OCI-M1 (cell line): ENCODE measurements around the gene CXCL12.
A peak's percentile ranks its signal among the peaks of the same experiment; 100 is the strongest.

Source experiments
- DNase-seq: peaks from one replicate; lab custom pipeline; 2025; lab: John Stamatoyannopoulos, UW

The CXCL12 gene

DNA sequence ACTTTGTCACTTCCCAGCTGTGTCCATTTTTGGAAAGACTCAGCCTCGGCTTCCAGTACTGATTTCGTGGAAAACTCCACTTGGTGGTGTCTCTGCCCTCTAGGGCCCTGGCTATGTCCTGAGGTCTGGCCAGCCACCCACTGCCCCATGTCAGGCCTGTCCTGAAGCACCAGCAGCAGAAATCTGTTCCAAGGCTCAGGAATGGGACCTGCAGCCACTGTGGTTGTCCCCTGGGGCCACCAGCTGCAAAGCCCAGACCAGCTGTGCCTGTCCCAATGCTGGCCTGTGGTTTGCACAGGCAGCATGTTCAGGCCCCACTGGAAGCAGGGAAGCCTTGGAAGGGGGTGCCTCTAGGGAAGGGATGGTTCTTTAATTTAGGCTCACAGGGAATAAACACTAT is 21.2 kb downstream of the CXCL12 start:
- no peak for DNase-seq

GRCh38 chr10:44362866-44363711 is 21.8 kb downstream of the CXCL12 start:
- DNase-seq: no peak

GRCh38 chr10:44361109-44361508 is 23.8 kb downstream of the CXCL12 start:
- no peak for DNase-seq

GRCh38 chr10:44358080-44358771 is 26.7 kb downstream of the CXCL12 start:
- DNase-seq: no peak

DNA sequence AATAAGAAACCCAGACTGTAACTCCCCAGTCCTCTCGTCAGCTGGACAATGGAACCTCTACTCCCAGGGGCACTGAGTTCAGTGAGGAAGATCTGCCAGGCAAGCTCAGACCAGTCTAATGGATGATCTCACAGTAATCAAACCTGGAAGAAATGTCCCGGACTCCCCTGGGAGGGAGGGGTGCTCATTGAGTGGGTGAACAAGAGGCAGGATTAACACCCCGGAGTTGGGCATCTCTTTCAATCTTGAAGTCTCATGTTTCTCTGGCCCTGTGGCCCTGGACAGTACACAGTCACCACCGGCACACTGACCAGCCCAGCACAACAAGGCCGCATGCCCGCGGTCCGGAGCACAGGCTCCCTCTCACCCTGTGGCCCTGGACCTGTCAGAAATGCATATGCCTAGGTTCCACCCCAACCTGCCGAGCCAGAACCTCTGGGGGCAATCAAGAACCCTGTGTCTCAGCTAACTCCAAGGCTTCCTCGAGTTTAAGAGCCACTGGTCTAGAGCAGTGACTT is 27.8 kb downstream of the CXCL12 start:
- no peak for DNase-seq

- DNase-seq: no peak
These were observed 28.5 kb downstream of the CXCL12 start for GRCh38 chr10:44356139-44357022.

- DNase-seq: no peak
These were observed 29.3 kb downstream of the CXCL12 start for GRCh38 chr10:44355630-44356029.

DNA sequence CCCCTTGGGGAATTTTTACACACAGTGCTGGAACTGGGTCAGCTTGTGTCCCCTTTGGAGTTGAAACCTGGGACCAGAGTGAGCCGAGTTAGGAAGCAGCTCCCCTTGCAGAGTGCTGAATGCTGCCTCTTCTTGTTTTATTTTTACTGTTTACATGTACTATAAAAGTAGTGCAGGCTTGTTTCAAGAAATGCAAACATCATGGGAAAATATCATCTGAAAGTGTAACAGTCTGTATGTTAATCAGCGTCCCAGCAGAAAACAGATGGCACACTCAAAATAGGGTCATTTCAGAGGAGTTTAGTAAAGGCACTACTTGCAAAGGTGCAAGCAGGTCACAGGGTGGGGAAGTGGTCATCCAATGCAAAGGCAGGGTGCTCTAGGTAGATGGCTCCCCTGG is 30.1 kb downstream of the CXCL12 start:
- no peak for DNase-seq

DNA sequence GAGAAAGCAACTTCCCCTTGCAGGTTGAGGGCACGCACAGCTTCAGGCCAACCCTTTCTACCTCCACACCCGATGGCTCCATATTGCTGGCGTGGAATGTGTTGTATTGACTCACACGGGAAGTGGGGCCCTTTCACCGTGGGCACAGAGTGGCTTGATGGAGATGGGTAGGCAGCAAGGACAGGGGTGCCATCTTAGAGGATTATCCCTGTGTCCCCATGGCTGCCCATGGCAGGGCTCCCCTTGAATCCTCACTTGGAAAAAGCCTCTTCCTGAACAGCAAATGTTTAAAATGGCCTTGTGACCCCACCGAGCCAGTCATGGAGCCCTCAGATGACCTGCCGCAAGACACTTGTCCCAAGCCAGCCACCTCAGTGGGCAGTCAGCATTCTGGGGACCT is 31.2 kb downstream of the CXCL12 start:
- no peak for DNase-seq

DNA sequence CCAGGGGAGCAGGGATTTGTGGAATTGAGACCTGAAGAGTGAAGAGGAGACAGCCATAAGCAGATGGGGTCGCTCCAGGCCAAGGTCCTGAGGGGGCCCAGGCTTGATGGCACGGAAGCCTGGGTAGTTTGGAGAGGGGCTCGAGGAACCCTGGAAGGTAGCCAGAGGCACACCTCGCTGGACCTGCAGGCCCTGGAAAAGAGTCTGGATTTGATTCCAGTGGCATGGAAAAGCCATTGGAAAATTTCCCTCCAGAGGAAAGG is 31.8 kb downstream of the CXCL12 start:
- DNase-seq: no peak

DNA sequence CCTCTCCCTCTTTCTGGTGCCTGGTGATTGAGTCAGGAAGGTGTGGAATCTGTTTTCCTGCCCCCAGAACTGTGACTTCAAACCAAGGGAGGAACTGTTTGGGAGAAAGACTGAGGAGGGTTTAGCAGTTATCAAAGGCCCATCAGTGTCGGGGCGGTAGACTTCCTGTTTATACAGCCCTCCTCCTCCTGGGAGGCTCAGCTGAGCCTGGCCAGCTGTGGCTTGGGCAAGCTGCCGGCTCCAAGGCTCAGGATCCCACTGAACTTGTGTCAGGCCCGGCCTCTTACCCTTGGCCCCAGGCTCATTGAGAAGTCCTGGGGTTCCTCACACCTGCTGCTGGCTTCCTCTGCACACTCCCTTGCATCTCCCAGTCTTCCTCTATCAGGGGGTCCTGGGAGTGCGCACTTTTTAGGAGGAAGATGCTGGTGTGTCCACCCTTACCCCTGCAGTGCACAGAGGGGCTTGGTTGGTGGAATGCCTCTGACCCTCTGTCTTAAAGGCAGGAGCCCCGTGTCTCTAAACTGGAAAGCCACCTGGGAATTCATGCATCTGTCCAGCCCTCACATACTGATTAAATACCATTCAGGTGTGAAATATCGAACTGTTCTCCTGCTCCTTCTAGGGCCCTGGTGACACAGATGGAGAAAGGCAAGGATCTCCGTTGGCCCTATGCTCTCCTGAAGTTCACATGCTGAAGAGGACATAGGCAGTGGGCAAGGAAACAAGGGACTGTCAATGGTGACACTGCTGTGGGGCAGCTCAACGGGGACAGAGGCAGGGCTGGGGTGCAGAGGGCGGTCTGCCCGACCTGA is 32.4 kb downstream of the CXCL12 start:
- peak; percentile 30 for DNase-seq

- no peak for DNase-seq
These were observed 36.4 kb downstream of the CXCL12 start for GRCh38 chr10:44348496-44348895.

DNA sequence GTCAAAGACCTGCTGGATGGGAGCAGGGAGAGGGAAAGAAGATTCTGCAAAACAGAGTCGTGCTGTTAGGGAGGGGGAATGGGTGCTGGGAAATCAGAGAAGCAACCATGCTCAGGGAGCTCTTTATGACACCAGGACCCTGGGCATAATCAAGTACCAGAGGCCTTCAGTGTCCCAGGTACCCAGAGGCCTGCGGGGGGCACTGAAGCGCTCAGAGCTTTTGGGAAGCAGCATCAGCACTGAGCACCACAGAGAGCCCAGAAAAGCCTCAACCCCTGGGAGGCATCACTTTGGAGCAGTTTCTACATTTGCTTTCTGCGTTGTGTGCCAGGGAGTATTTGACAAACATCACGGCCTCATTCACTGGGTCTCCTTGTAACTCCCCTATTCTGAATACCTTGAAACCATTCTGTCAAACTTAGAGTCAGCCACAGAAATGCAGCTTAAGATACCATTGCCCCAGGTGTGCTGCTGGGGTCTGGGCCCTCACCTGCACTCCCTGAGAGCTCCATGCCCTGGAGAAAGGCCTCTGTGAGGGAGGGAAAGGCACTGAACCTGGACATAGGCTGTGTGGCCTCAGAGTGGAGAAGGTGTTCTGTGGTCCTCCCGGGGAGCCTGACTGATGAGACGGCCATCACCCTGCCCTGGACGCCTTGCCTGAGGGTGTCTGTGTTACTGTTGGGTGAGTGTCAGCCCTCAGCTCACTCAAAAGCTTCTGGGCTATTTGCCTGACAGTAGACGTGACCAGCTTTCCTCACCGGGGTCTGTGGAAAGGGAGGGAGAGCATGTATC is 37.1 kb downstream of the CXCL12 start:
- no peak for DNase-seq

DNA sequence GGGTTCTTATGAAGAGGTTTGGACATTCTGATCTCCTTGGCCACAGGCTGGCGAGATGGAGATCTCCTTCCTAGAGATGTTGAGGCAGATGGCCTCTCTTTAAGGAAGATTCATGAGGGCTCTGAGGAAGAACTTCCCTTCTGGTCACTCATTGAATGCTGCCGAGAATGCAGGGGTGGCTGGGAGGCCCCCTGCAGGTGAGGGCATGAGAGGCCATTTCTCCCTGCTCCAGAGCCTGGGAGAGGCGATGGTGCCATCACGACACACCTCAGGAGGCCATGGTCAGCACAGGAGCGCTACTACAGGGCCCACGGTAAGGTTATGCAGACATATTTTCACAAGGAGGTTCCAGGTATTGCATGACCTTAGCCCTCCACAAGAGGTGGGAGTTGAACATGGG is 40.2 kb downstream of the CXCL12 start:
- DNase-seq: no peak

DNA sequence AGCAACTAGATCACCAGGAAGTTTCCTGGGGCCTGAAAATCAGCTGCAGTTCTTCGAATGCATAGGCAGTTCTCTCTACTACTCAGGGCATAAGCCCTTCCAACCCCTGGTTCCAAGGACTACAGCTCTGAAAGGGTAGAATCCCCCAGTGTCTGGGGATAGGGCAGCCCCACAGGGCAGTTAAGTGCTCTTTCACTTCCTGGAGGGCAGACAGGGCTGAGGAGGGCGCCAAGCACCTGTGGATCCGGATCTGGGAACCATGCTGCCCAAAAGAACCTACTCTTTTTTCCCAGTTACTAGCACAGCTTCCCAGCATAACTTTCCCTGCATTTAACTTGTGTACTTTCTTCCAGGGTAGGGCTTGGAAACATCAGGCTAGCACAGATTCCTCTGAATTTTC is 41.1 kb downstream of the CXCL12 start:
- DNase-seq: no peak

DNA sequence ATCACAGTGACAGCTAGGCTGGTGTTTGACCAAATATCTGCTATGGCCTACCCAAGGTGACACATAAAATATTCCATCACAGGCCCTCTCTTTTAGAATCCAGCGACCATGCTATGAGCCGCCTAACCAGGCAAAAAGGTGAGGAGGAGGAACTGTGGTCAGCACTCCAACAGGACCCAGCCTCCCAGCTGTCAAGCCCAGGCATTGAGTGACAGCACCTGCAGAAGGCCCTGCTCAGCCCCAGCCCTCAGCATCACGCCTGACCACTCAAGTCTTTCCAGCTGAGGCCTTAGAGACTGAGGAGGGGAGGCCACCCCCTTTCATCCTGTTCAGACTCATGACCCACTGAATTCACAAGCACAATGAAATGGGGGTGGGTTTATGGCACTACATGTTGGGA is 43.0 kb downstream of the CXCL12 start:
- DNase-seq: no peak

DNA sequence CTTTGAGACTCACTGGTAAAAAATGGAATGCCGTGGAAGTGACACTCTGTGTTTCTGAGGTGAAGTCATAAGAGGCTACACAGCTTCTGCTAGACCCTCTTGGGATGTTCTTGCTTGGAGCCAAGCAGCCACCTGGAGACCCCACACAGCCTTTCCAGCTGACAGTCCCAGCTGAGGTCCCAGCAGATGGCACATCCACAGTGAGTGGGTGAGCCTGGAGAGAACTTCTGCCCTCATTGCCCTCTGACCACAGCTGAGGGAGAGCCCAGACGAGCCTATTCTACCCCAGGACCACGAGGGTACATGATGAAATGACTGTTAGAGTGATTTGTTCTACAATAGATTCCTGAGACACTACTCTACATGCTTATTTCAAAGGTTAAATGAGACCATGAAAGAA is 44.3 kb downstream of the CXCL12 start:
- DNase-seq: no peak

DNA sequence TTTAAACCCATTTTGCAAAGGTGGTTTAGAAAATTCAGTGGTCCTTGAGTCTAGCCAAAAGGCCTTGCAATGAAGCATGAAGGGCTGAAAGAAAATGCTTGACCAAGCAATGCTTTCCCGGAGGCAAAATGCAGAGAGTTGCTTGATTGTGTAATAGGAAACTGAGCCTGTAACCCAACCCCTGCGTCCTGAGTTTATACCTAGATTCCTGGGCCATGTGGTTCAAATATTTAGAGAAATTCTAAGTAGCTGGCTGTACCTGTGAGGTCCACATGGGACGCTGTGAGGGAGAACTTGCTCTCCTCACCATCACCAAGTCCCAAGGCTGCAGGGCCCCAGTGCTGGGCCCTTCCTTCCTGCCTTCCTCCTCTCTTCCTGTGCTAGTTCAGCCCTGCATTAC is 45.7 kb downstream of the CXCL12 start:
- no peak for DNase-seq

GRCh38 chr10:44337081-44337480 is 47.8 kb downstream of the CXCL12 start:
- no peak for DNase-seq

GRCh38 chr10:44335330-44336021 is 49.4 kb downstream of the CXCL12 start:
- DNase-seq: no peak
